ENCODE data around the gene ASPHD1. TPM values are rescaled to one million over a fixed set of nuclear protein-coding genes. Genes with fewer than 3 reads are reported as not detected.

Gene ASPHD1
- total RNA-seq, 4 donors from 2014 or later: 0.90 to 5.7 (median 3.9) TPM

DNA sequence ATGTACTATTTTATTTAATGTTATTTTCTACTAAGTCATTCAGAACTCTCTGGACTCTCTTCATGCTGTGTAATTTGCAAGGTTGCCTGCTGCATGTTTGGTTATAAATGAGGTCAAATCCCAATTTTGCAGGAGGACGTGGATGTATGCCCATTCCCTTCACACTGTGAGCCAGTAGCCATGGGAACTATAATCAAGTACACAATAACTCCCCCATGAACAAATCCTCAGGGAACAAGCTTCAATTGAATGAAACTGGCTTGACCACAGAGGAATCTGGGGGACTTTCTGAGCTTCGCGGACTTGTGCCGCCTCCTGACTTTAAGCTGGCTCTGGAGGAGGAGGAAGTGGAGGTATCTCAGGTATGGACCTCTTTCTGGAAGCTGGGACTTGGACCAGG, 40.4 kb downstream of the ASPHD1 start:
- H3K27me3 ChIP-seq: no peaks in the 10 kb centered on the region
- no peaks in the 10 kb centered on the region for H3K36me3 ChIP-seq
- 55 to 67% methylated on average over 4 of the region's 4 CpGs for WGBS, 2 donors
- H3K9me3 ChIP-seq: no peaks in the 10 kb centered on the region
- H3K27ac ChIP-seq: no peak overlapping the region
- no peak for DNase-seq (ENCODE audit: low spot score in 2 of 2)
- no peak overlapping the region for H3K4me3 ChIP-seq
- no peak for TF ChIP-seq POLR2A (IDR thresholded peaks at IDR 0.05)
- TF ChIP-seq, protein P1, sequence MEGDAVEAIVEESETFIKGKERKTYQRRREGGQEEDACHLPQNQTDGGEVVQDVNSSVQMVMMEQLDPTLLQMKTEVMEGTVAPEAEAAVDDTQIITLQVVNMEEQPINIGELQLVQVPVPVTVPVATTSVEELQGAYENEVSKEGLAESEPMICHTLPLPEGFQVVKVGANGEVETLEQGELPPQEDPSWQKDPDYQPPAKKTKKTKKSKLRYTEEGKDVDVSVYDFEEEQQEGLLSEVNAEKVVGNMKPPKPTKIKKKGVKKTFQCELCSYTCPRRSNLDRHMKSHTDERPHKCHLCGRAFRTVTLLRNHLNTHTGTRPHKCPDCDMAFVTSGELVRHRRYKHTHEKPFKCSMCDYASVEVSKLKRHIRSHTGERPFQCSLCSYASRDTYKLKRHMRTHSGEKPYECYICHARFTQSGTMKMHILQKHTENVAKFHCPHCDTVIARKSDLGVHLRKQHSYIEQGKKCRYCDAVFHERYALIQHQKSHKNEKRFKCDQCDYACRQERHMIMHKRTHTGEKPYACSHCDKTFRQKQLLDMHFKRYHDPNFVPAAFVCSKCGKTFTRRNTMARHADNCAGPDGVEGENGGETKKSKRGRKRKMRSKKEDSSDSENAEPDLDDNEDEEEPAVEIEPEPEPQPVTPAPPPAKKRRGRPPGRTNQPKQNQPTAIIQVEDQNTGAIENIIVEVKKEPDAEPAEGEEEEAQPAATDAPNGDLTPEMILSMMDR (IDR thresholded peaks at IDR 0.05): no peak
- no peak for TF ChIP-seq EP300 (IDR thresholded peaks at IDR 0.05)
- peaks cover 0 to 10% (median 0%) of the 10 kb centered on the region in 4 donors for H3K4me1 ChIP-seq

DNA sequence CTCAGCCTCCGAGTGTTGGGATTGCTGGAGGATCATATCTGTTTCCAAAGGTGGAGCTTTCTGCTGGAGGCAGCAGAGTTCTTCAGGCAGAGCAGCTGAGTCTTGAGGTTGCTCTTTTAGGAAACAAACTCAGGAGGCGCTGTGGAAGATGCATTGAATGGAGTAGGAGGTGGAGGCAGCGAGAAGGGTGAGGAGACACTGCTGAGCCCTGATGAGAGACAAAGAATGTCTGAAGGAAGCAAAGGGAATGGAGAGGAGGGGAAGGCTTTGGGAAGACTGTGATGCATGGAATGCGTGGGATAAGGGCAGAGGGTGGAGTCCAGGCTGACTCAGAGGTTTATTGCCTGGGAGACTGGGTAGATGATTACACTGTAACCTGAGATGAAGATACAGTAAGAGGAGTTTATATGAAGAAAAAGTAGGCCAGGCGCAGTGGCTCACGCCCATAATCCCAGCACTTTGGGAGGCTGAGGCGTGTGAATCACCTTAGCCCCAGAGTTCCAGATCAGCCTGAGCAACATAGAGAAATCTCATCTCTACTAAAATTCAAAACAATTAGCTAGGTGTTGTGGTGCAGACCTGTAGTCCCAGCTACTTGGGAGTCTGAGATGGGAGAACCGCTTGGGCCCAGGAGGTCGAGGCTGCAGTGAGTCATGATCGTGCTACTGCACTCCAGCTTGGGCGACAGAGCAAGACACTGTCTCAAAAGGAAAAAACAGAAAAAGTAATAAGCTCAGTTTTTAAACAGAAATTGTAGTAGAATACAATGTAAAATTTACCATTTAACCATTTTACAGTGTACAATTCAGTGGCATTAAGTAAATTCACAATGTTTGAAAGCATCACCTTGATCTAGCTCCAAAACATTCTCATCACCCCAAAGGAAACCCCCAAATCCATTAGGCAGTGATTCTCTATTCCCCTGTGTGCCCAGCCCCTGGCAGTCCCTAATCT, 43.8 kb downstream of the ASPHD1 start:
- DNase-seq (ENCODE audit: low spot score in 2 of 2): no peak
- TF ChIP-seq EP300 (IDR thresholded peaks at IDR 0.05) (no peak), POLR2A (IDR thresholded peaks at IDR 0.05) (no peak)
- TF ChIP-seq, protein P1 (IDR thresholded peaks at IDR 0.05): no peak
- Histone ChIP-seq H3K4me1 (peaks cover 0 to 10% (median 0%) of the 10 kb centered on the region in 4 donors), H3K9me3 (no peaks in the 10 kb centered on the region), H3K36me3 (no peaks in the 10 kb centered on the region), H3K4me3 (no peak overlapping the region), H3K27ac (peak overlapping the region in 1 of 4 donors; percentile 46), H3K27me3 (no peaks in the 10 kb centered on the region)
- 52 to 61% methylated on average over 11 of the region's 11 CpGs for WGBS, 2 donors

DNA sequence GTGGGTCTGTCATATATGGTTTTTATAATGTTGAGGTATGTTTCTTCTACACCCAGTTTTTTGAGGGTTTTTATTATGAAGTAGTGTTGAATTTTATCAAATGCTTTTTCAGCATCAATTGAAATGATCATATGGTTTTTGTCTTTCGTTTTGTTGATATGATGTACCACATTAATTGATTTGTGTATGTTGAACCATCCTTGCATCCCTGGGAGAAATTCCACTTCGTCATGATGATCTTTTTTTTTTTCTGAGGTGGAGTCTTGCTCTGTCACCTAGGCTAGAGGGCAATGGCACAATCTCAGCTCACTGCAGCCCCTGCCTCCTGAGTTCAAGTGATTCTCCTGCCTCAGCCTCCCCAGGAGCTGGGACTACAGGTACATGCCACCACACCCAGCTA, 47.6 kb downstream of the ASPHD1 start:
- H3K27me3 ChIP-seq: no peaks in the 10 kb centered on the region
- no peaks in the 10 kb centered on the region for H3K36me3 ChIP-seq
- H3K27ac ChIP-seq: no peak overlapping the region
- TF ChIP-seq EP300 (IDR thresholded peaks at IDR 0.05) (no peak), POLR2A (IDR thresholded peaks at IDR 0.05) (no peak)
- TF ChIP-seq, protein P1 (IDR thresholded peaks at IDR 0.05): no peak
- peaks cover 0 to 10% (median 0%) of the 10 kb centered on the region in 4 donors for H3K4me1 ChIP-seq
- no peak for DNase-seq (ENCODE audit: low spot score in 2 of 2)
- H3K4me3 ChIP-seq: no peak overlapping the region
- no peaks in the 10 kb centered on the region for H3K9me3 ChIP-seq
- 81 to 90% methylated on average over 2 of the region's 2 CpGs for WGBS, 2 donors

DNA sequence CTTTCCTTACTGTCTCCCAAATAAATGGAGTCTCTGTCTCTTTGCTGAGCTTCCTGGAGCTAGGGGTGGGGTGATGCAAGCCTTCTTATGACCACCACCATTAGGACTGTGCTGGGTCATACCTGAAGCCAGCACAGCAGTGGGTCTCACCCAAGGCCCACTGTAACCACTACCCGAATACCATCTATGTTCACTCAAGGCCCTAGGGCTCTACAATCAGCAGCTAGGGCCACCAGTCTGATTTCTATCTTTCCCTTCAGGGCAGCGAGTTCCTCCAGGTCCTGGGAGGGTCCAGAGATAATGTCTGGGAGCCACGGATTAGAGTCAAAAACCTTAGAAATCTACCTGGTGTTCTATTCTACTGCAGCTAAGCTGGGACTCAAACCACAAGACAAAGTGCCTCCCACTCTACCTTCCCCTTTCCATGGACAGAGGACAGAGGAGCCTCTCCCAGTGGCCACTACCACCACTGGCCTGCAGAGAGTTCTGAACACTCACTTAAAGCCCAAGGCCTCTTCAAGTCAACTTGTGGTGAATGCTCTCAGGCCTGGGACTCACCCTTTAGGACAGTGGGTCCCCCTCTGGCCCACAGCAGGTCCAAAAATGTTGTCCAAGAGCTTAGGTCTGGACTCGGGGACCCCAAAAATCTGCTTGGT, 50.6 kb downstream of the ASPHD1 start:
- TF ChIP-seq EP300 (IDR thresholded peaks at IDR 0.05): no peak
- TF ChIP-seq, protein P1 (IDR thresholded peaks at IDR 0.05): no peak
- no peak for TF ChIP-seq POLR2A (IDR thresholded peaks at IDR 0.05)
- no peak overlapping the region for H3K4me3 ChIP-seq
- no peaks in the 10 kb centered on the region for H3K9me3 ChIP-seq
- WGBS, 2 donors: 93 to 95% methylated on average over 4 of the region's 4 CpGs
- no peaks in the 10 kb centered on the region for H3K27me3 ChIP-seq
- H3K27ac ChIP-seq: no peak overlapping the region
- H3K4me1 ChIP-seq: no peaks in the 10 kb centered on the region
- H3K36me3 ChIP-seq: no peaks in the 10 kb centered on the region
- no peak for DNase-seq (ENCODE audit: low spot score in 2 of 2)
